Hindlimb muscle (tissue), 1 donor: Measurements from ENCODE around the gene FAHD2A. TPM values are rescaled to one million over a fixed set of nuclear protein-coding genes. Genes with fewer than 3 reads are reported as not detected.
"Not testable (repeated sequence)": the region's sequence is repeated elsewhere in the genome, so short reads cannot be mapped to it uniquely, and the experiment has no call there.

Source experiments
- DNase-seq: peaks from one replicate; pipeline ENCODE4 v3.0.0-alpha.2; 2013
- polyA plus RNA-seq: library from polyadenylated mRNA; unstranded; fragments of 120-200 nt; gene quantifications from one replicate; pipeline ENCODE4 v1.2.1, GENCODE V29; 2013; ENCODE audit not compliant: insufficient read length

FAHD2A gene
- polyA plus RNA-seq, 1 donor = 23.7 TPM

- DNase-seq = no peak
These were observed 11.6 kb upstream of the FAHD2A start for GRCh38 chr2:95390881-95391321.

- DNase-seq = no peak
These were observed 10.7 kb upstream of the FAHD2A start for GRCh38 chr2:95391641-95392310.

GRCh38 chr2:95392320-95392719, 10.2 kb upstream of the FAHD2A start:
- no peak for DNase-seq

- no peak for DNase-seq
These were observed 9.6 kb upstream of the FAHD2A start for GRCh38 chr2:95392730-95393455.

- DNase-seq = no peak
These were observed 8.6 kb upstream of the FAHD2A start for GRCh38 chr2:95393901-95394300.

GRCh38 chr2:95399061-95399460, 3.4 kb upstream of the FAHD2A start:
- no peak for DNase-seq

GRCh38 chr2:95401480-95401879, 1.0 kb upstream of the FAHD2A start:
- DNase-seq = no peak

- not testable (repeated sequence) for DNase-seq
These were observed 521 bp upstream of the FAHD2A start for GRCh38 chr2:95402004-95402369.

- DNase-seq = not testable (repeated sequence)
These were observed 755 bp downstream of the FAHD2A start for GRCh38 chr2:95403204-95403721.

GRCh38 chr2:95403824-95404223, 1.3 kb downstream of the FAHD2A start:
- DNase-seq = not testable (repeated sequence)

GRCh38 chr2:95404676-95405075, 2.2 kb downstream of the FAHD2A start:
- DNase-seq = not testable (repeated sequence)

- not testable (repeated sequence) for DNase-seq
These were observed 8.7 kb downstream of the FAHD2A start for GRCh38 chr2:95411239-95411638.

GRCh38 chr2:95414015-95414594, 11.6 kb downstream of the FAHD2A start:
- peak; percentile 70 for DNase-seq

- DNase-seq = not testable (repeated sequence)
These were observed 12.6 kb downstream of the FAHD2A start for GRCh38 chr2:95415138-95415537.

GRCh38 chr2:95415561-95415960, 13.1 kb downstream of the FAHD2A start:
- DNase-seq = not testable (repeated sequence)

- DNase-seq = not testable (repeated sequence)
These were observed 24.8 kb downstream of the FAHD2A start for GRCh38 chr2:95427196-95427867.

GRCh38 chr2:95429748-95430467, 27.4 kb downstream of the FAHD2A start:
- not testable (repeated sequence) for DNase-seq

GRCh38 chr2:95433373-95433772, 30.9 kb downstream of the FAHD2A start:
- not testable (repeated sequence) for DNase-seq

GRCh38 chr2:95433973-95434372, 31.5 kb downstream of the FAHD2A start:
- not testable (repeated sequence) for DNase-seq

GRCh38 chr2:95434507-95435076, 32.1 kb downstream of the FAHD2A start:
- not testable (repeated sequence) for DNase-seq

GRCh38 chr2:95435162-95435871, 32.8 kb downstream of the FAHD2A start:
- not testable (repeated sequence) for DNase-seq
